GM18873 (cell line): ENCODE results near the gene ANGPTL2.
"Not testable (repeated sequence)": the region's sequence is repeated elsewhere in the genome, so short reads cannot be mapped to it uniquely, and the experiment has no call there.

Experiments
- ATAC-seq: cut with Tn5 transposase; IDR thresholded peaks from one replicate; pipeline ENCODE4 v1.9.1; 2021; ENCODE audit warnings: mild to moderate bottlenecking, moderate library complexity, moderate number of reproducible peaks; ENCODE audit not compliant: unreplicated experiment, low FRiP score

The ANGPTL2 gene

DNA sequence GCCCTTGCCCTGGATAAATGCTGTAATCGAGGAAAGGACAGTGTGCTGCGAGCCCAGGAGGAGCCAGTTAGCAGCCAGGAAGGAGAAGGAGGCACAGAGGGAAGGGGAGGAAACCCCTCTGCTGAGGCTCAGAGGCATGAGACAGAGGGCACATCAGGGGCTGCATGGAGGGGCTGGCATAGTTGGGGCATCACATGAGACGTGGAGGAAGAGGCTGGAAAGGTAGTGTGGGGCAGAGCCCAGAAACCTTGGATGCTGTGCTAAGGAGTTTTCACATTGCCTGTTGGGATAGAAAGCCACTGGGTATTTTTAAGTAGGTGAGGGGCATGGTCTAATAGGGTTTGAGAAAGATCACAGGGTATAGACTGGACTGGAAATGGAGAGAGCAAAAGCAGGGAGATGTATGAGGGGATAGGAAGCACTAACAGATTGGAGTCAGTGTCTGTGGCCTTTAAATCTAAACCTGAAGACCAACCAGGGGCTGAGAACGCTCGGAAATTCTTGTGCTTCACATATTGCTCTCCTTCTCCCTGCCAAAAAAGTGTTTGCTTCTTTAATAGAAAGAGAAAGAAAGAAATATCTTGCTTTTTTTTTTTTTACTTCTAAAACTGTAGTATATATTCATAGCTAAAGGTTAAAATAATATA, 33.0 kb upstream of the ANGPTL2 start:
- no peak for ATAC-seq

DNA sequence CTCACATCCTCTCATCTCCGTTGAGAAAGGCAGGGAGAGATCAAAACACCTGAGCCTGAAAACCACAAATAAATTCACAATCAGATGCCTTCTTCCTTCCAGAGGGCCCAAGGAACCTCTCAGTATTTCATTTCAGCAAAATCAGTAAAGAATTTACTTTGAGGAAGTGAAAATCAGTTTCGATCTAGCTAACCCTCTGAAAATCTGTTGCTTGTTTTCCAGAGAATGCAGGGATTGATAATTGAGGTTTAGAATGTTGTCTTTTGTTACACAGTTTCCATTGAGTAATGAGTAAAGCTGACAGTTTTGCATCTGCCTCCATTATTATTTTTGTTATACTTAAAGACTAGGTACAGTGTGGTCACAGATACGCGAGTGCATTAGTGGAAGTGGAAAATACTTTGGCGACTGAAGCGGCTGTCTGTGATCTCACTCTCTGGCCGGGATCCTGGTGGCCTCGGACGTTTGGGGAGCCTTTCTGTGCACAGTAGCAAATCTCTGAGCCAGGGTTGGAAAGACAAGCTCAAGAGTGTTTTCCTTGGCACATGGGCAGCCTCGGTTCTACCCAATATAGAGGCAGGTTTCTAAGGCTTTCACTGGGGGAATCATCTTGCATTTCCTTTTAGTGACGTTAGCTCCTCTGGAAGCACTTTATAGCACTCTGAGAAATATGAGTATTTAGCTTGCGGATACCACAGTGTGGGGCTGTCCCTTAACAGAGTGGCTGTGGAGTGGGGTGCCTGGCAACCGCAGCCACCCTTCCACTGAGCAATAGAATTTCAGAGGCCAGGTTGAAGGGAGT, 32.2 kb upstream of the ANGPTL2 start:
- ATAC-seq = no peak

DNA sequence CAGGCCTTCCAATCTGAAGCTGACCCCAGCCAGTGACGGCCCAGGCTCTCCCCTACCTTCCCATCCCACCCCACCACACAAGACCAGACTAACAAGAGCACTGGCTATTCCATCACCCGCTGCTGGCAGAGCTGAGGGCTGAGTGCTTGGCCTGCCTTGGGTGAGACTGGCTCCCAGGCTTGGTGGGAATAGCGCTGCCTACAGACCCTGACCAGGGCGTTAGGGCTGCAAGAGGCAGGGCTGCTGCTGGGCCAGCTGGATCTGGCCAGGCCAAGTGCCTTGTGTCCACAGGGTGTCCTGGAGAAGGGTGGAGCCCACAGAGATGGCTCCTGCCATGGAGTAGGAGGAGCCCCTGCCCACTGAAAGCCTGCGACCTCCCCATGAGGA, 31.6 kb upstream of the ANGPTL2 start:
- no peak for ATAC-seq

DNA sequence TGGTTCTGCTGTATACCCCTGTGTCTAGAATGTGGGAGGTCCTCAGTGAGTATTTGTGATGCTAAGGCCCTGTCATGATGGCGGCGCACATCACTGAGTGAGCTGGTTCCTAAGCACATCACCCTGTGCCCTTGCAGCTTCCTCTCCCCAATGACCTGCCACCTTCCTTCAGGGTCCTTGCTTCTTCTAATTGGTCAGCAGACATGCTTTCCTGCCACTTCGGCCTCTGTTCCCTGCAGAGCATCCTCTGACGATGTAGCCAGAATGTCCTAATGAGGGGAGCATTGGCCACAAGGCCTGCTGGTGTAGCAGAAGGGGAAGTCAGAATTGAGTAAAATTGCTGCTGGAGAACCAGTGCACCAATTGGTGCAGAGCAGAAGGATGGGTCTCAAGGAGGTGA, 31.1 kb upstream of the ANGPTL2 start:
- no peak for ATAC-seq

DNA sequence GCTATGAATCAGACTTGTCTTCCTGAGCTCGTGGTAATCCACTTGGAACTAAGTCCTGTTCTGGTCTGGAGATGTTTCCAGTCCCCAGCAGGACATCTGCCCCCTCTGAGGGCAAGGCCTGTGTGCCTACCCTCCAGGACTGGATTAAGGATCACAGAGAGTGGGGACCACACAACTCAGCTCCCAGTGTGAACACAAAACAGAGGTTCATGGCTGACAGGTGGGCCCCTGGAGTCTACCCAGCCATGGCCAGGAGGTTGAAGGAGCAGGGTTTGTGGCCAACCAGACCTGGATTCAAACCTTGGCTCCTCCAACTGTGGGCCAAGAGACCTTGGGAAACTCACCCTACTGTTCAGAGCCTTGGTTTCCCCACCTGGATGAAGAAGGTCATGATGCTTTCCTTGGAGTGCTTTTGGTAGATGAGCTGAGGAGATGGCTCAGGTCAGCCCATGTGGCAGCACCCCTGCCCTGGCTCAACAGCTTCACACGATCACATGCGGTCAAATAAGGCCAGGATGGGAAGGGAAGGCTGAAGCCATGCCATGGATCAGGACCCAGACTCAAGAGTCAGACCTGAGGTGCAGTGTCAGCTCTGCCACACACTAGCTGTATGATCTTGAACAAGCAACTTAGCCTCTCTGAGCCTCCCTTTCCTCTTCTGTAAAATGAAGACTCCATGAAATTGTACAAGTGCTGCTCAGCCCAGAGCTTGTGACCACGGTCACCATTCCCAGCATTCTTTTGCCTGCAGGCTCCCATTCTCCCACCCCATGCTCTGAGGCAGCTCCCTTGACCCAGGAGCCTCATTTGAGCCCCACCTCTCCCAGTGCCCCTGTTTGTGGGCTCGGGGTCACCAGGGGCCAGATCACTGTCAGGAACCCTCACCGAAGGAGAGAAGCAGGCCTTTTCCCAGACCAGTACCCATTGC, 27.3 kb upstream of the ANGPTL2 start:
- ATAC-seq = no peak

DNA sequence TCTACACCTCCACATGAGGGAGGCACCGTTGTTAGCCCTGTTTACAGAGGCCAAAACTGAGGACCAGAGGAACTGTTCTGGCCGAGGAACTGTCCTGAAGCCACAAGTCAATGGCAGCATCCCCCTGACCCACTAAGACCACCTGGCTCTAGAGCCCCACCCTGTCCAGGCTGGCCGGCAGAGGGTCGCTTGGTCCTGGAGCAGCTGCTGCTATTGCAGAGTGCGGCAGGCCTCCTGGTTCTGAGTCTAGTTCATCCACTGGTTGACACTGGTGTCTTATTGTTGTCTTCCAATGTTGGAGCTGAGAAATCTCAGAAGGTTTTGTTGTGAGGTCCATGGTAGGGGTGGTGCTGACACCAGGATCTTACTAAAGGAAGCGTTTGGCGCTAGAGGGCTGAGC, 26.6 kb upstream of the ANGPTL2 start:
- ATAC-seq = no peak

DNA sequence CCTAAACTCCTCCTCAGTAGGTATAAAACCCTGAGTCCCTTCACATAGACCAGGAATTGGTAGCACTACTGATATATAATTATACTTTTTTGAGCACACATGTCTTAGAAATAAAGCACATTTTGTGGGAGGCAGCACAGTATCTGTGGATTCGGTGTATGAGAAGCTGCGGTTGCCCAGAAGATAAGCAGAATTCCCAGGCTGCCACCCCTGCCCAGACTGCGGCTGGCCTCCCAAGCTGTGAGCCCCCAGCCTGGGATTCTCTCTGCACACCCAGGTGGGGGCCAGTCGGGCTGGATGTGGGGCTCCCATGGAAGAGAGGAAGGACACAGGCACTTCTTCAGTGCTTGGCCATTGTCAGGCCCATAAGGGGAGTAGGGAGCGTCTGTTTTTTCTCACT, 25.6 kb upstream of the ANGPTL2 start:
- no peak for ATAC-seq

DNA sequence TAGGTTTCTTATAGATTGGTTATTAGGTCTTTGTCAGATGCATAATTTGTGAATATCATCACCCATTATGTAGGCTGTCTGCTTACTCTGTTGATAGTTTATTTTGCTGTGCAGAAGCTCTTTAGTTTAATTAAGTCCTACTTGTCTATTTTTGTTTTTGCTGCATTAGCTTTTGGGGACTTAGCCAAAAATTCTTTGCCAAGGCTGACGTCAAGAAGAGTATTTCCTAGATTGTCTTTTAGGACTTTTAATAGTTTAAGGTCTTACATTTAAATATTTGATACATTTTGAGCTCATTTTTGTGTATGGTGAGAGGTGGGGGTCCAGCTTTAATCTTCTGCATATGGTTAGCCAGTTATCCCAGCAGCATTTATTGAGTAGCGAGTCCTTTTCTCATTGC, 24.8 kb upstream of the ANGPTL2 start:
- ATAC-seq = no peak

DNA sequence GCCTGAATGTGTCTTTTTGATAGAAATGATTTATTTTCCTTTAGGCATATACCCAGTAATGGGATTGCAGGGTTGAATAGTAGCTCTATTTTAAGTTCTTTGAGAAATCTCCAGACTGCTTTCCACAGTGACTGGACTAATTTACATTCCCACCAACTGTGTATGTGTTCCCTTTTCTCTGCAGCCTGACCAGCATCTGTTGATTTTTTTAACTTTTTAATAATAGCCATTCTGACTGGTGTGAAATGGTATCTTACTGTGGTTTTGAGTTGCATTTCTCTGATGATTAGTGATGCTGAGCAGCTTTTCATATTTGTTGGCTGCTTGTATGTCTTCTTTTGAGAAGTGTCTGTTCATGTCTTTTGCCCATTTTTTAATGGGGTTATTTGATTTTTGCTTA, 24.4 kb upstream of the ANGPTL2 start:
- ATAC-seq = not testable (repeated sequence)

DNA sequence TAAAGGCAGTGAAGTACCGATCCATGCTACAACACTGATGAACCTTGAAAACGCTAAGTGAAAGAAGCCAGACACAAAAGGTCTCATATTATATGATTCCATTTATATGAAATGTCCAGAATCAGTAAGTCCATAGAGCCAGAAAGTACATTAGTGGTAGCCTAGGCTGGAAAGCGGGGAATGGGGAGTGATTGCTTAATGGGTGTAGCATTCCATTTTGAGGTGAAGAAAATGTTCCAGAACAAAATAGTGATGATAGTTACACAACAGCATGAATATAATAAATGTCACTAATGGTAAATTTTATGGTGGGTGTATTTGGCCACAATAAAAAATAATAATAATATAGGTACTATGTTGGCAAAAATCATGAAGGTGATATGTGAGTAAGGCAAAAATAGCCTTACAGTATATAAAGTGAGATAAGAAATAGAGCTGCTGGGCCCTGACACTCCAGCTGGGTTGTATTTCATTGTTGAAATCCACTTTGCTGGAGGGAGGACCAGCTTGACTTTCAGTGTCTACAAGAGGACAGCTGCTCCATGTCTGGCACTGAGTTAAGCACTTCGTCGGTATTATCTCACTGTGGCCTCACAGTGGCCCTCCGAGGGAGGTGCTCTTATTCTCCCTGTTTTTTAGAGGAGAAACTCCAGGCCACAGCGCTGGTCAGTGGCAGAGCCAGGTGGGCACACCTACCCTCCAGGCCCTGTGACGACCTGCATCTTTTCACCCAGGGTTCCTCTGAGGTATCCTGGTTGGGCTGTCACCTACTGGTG, 22.4 kb upstream of the ANGPTL2 start:
- ATAC-seq = no peak

DNA sequence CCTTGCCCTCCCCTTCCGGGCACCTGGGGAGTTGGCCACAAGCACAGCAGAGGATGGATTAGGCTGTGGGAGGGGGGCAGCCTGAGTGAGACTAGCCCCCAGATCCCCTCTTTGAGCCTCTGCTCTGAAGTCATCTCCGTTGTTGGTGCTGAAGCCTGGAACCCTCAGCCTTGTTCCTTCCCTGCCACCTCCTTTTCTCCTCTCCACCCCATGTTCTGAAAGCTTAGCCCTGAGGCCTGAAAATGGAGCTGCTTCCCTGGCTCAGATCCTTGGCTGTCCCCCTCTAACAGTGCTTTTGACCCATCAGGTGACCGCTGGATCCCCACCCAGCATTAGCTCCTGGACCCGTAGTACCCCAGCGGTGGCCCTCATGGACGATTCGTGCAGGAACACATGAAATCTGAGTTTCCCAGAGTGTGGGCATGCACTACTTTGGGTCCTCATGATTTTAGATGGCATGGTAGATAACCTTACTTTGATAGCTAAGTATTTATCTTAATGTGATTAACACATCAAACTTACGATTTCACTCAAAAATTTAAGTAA, 21.6 kb upstream of the ANGPTL2 start:
- no peak for ATAC-seq

DNA sequence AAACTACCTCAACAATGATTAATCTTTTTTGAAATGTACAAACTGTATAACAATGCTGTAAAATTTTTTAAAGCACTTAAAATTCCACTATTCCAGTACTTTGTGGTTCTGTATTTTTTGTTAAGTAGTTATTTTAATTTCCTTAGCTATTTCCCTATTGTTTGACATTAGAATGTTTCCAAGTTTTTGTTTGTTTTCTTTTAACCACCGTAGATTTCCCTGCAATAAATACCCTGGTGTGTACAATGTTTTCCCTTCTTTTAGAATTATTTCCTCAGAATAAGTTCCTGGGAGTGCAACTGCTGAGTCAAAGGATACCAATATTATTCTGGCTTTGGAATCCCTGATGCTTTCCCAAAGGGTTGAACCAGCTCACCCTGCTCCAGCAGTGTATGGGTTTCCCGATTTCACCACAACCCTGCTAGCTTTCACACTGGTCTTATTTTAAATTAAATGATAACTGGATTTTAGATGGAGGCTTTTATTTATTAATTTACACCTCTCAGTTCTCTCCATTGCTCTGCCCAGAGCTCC, 20.6 kb upstream of the ANGPTL2 start:
- ATAC-seq = no peak

DNA sequence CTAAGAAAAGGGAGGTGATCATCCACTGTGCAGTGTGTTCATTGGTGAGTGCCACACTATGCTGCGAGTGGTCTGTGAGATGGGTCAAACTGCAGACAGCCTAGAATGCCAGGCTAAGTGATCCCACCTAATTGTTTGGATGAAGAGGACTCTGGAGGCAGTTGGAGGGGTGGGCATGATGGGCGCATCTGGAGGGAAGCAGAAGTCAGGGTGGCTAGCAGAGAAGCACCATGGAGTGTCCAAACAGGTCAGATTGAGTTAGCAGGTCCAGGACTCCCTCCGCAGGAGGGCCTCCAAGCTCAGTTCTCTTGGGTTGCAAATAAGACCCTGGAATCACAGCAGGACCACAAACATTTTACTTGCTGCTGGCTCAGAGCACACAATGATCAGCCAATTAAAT, 19.9 kb upstream of the ANGPTL2 start:
- no peak for ATAC-seq

DNA sequence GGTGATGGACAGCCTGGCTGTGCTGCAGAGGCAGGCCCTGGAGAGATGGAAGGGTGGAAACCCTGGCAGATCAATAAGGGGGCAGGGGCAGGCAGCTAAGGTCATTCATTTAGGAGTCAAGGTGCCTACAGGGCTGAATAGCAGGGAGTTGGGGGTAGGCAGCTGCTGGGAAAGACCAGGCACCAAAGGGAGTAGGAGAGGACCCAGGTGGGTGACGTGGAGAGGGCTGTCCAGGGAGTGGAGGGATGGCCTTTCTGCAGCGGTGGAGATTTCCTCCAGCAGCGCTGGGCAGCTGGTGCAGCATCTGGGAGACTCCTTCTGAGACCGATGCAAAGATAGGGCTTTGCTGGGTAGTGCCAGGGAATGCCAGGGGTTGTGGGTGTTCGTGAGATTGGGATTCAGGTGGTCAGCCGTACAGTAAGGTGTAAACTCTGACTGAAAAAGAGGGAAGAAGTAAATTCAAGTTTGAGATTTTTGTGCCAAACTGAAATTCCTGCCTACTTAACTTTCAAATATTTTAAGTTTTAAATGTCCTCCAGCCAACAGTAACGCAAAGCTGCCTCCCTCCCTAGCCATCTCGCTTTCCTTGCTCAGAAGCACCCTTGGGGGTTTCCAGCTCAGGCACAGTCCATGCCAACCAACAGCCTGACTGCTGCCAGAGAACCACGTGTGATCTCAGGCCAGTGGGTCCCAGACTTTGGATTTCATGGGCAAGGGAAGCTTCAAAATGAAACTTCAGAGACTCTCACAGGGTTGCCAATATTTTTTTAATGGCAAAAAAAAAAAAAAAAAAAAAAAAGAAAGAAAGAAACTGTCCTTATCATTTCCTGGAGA, 18.6 kb upstream of the ANGPTL2 start:
- no peak for ATAC-seq

DNA sequence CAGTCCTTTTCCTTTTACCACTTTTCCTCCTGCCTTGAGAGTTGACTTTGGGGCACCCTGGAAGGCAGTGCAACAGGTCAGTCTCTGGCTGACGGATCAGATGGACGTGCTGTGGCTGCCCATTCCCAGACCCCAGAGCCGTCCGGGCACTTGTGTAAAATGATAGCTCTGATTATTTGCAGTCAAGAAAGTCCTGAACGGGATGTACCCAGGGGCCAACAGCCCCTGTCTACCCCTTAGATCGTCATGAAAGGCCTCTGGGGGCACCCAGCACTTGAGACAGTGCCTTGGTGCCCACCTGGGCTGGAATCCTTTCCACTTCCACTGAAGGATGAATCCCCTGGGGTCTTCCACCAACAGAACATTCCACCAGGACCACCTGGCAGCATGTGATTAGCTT, 17.7 kb upstream of the ANGPTL2 start:
- ATAC-seq = no peak

DNA sequence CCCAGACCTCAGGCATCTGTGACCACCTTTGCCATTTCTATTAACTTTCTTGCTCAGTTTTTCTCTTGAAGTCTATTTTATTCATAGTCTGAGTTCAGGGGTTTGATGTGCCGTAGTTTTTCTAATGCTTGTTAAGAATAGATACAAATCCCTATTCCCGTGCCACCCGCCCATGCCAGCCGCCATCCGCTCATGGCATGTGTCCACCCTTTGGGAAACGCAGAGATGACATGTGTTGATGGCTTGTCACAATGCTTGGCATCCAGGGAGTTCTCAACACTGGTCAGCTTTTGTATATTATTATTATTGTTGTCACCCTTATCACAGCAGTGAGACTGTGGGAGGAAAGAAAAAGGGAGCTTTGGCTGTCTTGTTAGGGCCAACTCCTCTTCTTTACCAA, 17.3 kb upstream of the ANGPTL2 start:
- no peak for ATAC-seq

DNA sequence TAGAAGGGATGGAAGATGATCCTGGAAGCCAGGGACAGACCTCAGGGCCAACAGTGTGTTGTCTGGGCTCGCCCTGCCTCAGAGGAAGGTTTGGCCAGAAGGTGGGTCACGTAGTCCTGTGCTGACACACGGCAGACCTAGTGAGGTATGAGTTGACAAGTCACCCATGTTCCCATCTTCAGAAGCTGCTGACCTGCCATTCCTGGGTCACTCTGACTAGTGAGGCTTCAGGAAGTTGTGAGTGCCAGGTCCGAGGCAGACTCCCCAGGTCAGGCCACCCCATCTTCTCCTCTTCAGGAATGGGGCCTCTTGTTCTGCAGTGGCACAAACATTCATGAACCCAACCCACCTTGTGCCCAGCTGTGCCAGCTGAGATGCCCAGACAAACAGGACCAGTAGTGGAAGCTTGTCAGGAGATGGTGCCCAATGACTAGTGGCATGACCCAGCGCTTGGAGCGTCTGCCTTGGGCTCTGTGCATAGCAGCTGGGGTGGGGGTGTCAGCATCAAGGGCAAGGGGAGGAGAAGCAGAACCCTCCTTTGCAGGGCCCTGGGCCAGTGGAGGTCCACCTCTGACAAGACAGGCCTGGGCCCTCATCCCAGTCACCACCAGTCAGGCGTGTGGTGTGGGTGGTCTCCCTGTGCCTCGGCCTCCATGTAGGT, 16.8 kb upstream of the ANGPTL2 start:
- ATAC-seq = no peak

DNA sequence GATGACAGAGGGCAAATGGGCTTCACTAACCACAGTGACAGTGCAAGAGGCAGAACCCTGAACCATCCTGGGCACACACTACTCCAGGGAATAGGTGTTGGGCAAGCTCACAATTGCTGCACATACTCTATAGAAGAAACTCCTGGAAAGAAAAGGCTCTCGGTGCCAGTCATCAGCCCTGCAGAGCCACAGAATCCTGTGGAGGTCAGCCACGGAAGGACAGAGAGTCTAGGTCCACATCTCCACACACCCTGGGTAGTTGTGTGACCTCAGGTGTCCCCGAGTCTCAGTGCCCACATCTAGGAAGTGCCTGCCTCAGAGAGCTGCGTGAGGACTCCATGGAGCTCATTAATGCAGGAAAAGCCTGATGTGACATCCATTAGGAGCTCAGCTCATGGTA, 16.0 kb upstream of the ANGPTL2 start:
- no peak for ATAC-seq
